NCI-H128 (cell line): ENCODE results near the gene GPC6.

Experiments
- DNase-seq: peaks from one replicate; lab custom pipeline; 2025; ENCODE audit not compliant: unreplicated experiment; lab: John Stamatoyannopoulos, UW

The GPC6 gene

GRCh38 chr13:94140027-94140426 is 913.4 kb downstream of the GPC6 start:
- no peak for DNase-seq

- no peak for DNase-seq
Measured at GRCh38 chr13:94140511-94140910, 913.9 kb downstream of the GPC6 start.

- DNase-seq = no peak
Measured at GRCh38 chr13:94143624-94144350, 917.2 kb downstream of the GPC6 start.

GRCh38 chr13:94145966-94146365 is 919.4 kb downstream of the GPC6 start:
- DNase-seq = no peak

GRCh38 chr13:94153586-94153985 is 927.0 kb downstream of the GPC6 start:
- DNase-seq = no peak

GRCh38 chr13:94154367-94154766 is 927.8 kb downstream of the GPC6 start:
- no peak for DNase-seq

- no peak for DNase-seq
Measured at GRCh38 chr13:94157705-94158218, 931.2 kb downstream of the GPC6 start.

GRCh38 chr13:94160875-94161274 is 934.3 kb downstream of the GPC6 start:
- DNase-seq = no peak

GRCh38 chr13:94162289-94162688 is 935.7 kb downstream of the GPC6 start:
- no peak for DNase-seq

- no peak for DNase-seq
Measured at GRCh38 chr13:94163535-94163934, 936.9 kb downstream of the GPC6 start.

GRCh38 chr13:94168783-94169453 is 942.3 kb downstream of the GPC6 start:
- DNase-seq = no peak

- DNase-seq = no peak
Measured at GRCh38 chr13:94169454-94170144, 943.0 kb downstream of the GPC6 start.

GRCh38 chr13:94170145-94170571 is 943.6 kb downstream of the GPC6 start:
- no peak for DNase-seq

GRCh38 chr13:94172416-94172815 is 945.8 kb downstream of the GPC6 start:
- no peak for DNase-seq

GRCh38 chr13:94173312-94173854 is 946.8 kb downstream of the GPC6 start:
- DNase-seq = no peak

- DNase-seq = no peak
Measured at GRCh38 chr13:94174009-94174408, 947.4 kb downstream of the GPC6 start.

GRCh38 chr13:94175076-94175475 is 948.5 kb downstream of the GPC6 start:
- DNase-seq = no peak

GRCh38 chr13:94176561-94176960 is 950.0 kb downstream of the GPC6 start:
- no peak for DNase-seq

- no peak for DNase-seq
Measured at GRCh38 chr13:94177041-94177440, 950.4 kb downstream of the GPC6 start.

GRCh38 chr13:94178625-94179244 is 952.1 kb downstream of the GPC6 start:
- no peak for DNase-seq

- no peak for DNase-seq
Measured at GRCh38 chr13:94181461-94182107, 955.0 kb downstream of the GPC6 start.
